GM12874 (cell line): Measurements from ENCODE around the gene SLC6A12.

Experiments used
- TF ChIP-seq, protein P1 (sequence below): IDR thresholded peaks from 2 replicates; pipeline ENCODE4 v1.5.1; 2011; ENCODE audit warnings: low read depth, mild to moderate bottlenecking, control low read depth, low read length, moderate library complexity; ENCODE audit not compliant: insufficient read depth

The SLC6A12 gene

DNA sequence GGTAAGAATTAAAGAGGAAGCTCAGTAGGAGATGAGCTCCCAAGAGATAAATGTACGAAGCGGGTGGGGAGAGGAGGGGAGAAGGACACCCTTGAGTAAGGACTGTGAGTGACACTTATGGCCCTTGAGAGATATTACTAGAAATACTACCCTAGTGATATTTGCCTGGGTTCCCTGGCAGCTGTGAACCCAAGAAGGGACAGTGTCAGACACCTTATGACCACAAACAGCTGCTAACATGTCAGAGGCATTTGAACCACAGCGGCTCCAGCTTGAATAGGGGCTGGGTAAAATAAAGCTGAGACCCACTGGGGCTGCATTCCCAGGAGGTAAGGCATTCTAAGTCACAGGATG, 19.6 kb upstream of the SLC6A12 start:
- TF ChIP-seq, protein P1, sequence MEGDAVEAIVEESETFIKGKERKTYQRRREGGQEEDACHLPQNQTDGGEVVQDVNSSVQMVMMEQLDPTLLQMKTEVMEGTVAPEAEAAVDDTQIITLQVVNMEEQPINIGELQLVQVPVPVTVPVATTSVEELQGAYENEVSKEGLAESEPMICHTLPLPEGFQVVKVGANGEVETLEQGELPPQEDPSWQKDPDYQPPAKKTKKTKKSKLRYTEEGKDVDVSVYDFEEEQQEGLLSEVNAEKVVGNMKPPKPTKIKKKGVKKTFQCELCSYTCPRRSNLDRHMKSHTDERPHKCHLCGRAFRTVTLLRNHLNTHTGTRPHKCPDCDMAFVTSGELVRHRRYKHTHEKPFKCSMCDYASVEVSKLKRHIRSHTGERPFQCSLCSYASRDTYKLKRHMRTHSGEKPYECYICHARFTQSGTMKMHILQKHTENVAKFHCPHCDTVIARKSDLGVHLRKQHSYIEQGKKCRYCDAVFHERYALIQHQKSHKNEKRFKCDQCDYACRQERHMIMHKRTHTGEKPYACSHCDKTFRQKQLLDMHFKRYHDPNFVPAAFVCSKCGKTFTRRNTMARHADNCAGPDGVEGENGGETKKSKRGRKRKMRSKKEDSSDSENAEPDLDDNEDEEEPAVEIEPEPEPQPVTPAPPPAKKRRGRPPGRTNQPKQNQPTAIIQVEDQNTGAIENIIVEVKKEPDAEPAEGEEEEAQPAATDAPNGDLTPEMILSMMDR: no peak

DNA sequence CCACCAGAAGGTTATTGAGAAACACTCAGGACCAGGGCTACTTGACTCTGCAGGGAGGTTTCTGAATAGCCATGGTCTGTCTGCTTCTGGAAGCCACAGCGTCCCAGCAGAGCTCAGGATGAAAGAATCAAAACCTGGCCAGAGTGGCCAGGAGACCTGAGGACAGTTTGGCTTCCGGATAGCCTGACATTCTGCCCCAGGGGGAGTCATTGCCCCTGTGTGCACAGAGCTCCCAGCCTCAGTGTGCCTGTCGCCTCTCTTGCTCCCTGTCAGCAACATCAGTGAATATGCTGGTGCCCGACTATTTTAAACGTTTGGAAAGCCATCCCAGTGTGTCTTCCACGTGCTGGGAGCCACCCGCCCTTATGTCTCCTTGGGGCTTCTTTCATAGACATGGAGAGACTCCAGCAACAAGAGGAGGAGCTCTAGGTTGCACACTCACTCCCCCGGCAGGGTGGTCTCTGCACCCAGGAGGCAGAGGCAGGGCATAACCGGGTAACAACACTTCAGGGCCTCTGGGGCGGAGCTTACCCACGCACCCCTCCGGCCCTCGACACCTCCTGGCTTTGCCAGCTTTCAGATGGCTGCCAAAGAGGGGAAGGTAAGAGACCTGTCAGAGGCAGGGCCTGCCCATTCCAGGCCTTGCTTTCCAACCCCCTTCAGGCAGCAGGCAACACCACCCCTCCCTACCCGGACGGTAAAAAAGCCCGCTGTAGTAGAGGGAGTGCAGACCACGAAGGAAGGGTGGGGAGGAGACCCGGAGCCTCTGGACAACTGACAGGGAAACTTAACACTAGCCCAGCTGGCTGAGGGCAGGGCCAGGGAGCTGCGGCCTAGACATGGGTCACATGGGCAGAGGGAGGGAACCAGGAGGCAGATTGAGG, 19.0 kb upstream of the SLC6A12 start:
- TF ChIP-seq, protein P1: no peak

DNA sequence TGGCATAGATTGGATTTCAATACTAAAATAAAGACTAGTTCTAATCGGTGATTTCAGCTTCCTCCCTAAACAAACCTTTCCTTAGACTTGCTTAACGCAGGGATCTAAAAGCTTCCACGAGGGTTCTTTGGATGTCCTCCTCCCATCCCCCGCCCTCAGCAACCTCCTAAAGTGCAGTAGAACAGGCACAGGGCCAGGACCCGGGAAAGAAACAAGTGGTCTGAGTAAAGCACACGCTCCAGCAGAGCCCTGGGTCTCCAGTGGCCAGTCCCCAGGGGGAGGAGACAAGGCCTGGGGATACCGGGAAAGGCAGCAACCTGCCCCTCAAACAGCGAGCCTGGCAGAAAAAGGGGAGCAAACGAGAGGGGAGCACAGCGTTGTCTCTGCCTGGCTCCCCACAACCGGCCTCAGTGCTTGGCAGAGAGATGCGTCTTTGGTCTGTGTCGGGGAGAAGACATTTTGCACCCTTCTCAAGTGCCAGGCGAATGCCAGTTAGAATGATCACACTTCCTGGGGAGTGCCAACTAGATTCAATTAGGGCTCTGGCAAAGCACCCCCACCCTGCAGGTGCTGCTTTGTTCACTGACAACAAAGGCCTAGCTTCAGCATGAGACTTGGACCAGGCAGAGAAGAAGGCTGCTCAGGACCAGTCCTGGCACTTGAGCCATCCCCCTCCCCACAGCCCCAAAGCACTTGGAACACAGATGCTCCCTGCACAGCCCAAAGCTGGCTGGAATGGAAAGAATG, 17.1 kb upstream of the SLC6A12 start:
- TF ChIP-seq, protein P1: no peak

DNA sequence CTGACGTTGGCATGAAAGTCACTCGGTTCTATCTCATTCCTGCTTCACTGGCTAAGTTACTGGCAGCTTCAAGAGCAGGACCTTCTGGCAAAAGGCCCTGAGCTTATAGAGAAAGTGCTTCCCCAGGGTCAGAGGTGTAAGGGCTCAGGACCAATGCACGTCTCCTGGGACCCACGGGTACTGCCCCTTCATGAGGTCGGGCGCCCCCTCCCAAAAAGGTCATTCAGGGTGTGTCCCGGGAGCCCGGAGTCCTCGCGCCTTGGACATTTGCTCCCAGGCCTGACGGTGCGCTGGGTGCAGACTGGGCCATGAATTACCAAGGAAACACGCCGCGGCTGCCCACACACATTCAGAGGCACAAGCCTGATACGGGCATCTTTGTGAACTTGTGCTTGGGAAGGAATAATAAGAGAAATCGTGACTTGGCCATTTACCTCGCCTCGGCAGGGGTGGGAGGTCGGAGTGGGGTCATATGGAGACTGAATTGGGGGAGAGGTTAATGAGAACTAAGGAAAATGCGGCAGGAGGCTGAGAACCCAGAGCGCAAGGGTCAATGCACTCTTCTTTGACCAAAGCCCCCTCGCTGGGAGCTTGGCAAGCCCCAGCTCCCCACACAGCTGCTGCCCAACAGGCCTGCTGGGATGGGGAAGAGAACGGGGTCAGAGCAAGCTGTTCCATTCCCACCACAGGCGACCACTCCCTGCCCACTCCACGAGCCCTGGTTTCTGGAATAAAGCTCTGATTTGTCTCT, 15.7 kb upstream of the SLC6A12 start:
- TF ChIP-seq, protein P1: no peak

DNA sequence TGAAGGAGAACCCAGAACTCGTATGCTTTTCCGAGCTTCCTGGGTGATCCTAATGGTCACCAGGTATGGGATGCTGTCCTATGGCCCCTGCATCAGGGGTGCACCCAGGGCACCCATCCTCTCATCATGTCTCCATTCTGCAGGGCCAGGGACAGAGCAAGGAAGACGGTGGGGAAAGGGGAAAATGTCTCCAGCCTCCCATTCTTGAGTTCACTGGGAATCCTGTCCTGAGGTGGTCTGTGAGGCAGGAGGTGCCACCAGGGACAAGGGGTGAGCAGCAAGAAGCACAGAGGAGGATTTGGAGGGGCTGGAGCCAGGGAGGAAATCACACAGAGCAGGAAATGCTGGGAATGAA, 14.9 kb upstream of the SLC6A12 start:
- TF ChIP-seq, protein P1: no peak

DNA sequence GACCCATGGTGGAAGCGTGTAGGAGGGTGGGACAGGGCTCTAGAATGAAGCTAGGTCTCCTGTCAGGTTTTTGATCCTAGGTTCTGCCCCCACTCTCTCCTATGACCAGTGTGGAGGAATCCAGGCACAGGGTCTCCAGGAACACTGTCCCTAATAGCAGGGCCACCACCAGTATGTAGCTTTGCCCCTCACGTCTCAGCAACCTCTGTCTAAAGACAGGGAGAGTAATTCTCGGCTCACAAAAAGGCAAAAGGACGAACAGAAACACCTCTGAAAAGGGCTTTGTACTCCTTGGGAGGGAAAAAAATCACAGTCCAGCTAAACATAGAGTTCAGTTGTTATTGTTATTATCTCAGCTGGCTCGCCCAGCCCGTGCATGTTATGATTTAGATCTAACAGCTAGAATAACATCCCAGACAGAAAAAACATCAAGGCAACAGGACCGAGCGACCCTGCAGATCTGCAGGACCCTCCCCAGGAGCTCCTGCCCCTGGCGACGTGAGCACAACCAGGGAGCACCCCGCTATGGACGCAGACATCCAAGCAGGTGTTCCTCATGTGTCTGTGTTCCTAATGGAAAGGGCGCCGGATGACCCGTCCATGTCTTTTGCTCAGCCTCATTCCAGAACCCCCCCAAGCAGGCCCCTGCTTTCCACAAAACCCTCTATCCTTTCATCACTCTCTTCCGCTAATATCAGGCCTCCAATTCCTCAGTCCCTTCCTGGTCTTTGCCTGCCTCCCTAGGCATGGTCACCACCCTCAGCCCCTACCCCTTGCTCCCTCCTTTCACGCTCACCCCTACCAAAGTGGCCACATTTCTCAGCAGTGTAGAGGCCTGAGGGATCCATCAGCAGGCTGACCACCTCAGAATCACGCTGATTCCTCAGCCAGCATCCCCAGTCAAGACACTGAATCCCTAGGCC, 14.2 kb upstream of the SLC6A12 start:
- TF ChIP-seq, protein P1: no peak
